Activated CD8-positive, alpha-beta T cell treated with anti-CD3 and anti-CD28 coated beads for 36 hours (primary cell): ENCODE measurements around the gene TUBB4B. TPM values are rescaled to one million over a fixed set of nuclear protein-coding genes. Genes with fewer than 3 reads are reported as not detected.

ENCODE experiments used
- ATAC-seq: fragments of 200-7000 bp; cut with Tn5 transposase; one replicate; pipeline ENCODE4 v1.10.0; 2021; ENCODE audit warnings: mild to moderate bottlenecking, moderate library complexity
- CTCF ChIA-PET: fragments of 350-600 bp; sonication (Branson Sonifier 250); formaldehyde crosslinking; loops from one replicate; lab custom pipeline; 2021; ENCODE audit warnings: antibody characterized with exemption; lab: Charles Lee
- POLR2A ChIA-PET: fragments of 350-600 bp; sonication (Branson Sonifier 250); formaldehyde crosslinking; loops from one replicate; lab custom pipeline; 2021; ENCODE audit warnings: antibody characterized with exemption; lab: Charles Lee
- DNase-seq: peaks from one replicate; pipeline ENCODE4 v3.0.0-alpha.2; 2020
- H3K27ac Mint-ChIP-seq: one replicate; pipeline ENCODE4 v1.8.0; 2021; ENCODE audit warnings: mild to moderate bottlenecking, mixed read lengths
- H3K27me3 Mint-ChIP-seq: one replicate; pipeline ENCODE4 v1.8.0; 2021; ENCODE audit warnings: mixed read lengths
- H3K36me3 Mint-ChIP-seq: one replicate; pipeline ENCODE4 v1.8.0; 2021; ENCODE audit warnings: low read depth, mixed read lengths
- H3K4me1 Mint-ChIP-seq: one replicate; pipeline ENCODE4 v1.8.0; 2021; ENCODE audit warnings: low read depth, mixed read lengths
- H3K4me3 Mint-ChIP-seq: one replicate; pipeline ENCODE4 v1.8.0; 2021; ENCODE audit warnings: mild to moderate bottlenecking, moderate library complexity, mixed read lengths
- H3K9me3 Mint-ChIP-seq: one replicate; pipeline ENCODE4 v1.8.0; 2021; ENCODE audit warnings: mixed read lengths
- CTCF ChIP-seq: fragments of 200-600 bp; IDR thresholded peaks from one replicate; pipeline ENCODE4 v1.8.0; 2022; ENCODE audit warnings: antibody characterized with exemption, mild to moderate bottlenecking
- intact Hi-C: fragments of 100-400 bp; cut with micrococcal nuclease; formaldehyde crosslinking; loops from one replicate; pipeline ENCODE4 v1.10.0; 2022
- total RNA-seq, 2 experiments: library from RNA; stranded (reverse); gene quantifications; one replicate each; pipeline ENCODE4 v1.2.3, GENCODE V29; 2021

Gene TUBB4B
- total RNA-seq, 2 experiments from 2014 or later, result 228 to 230 TPM

GRCh38 chr9:137218212-137218753, 22.8 kb upstream of the TUBB4B start:
- DNase-seq (no peak), ATAC-seq (no peak)
- Mint-ChIP-seq H3K27me3 (no peaks in the 10 kb centered on the region), H3K36me3 (no peaks in the 10 kb centered on the region), H3K27ac (no peak overlapping the region), H3K9me3 (no peaks in the 10 kb centered on the region), H3K4me3 (no peak overlapping the region), H3K4me1 (peaks cover 4% of the 10 kb centered on the region)
- TF ChIP-seq CTCF, result no peak
- POLR2A ChIA-PET, result interaction anchor here (2.8 to 7.1 kb wide), 2 partner anchors 8 to 12 kb away, joined by 9 to 44 read pairs; partner anchors contain the start of genes NDOR1 and TMEM203
- intact Hi-C loops, result no loop called here
- CTCF ChIA-PET, result interaction anchor here (0.9 kb wide), 1 partner anchor 29 kb away, joined by 3 read pairs; no protein-coding TSS in a partner anchor

- CTCF ChIA-PET, result interaction anchor here (0.9 kb wide), 1 partner anchor 29 kb away, joined by 3 read pairs; no protein-coding TSS in a partner anchor
Measured at GRCh38 chr9:137218754-137219271, 22.3 kb upstream of the TUBB4B start.

GRCh38 chr9:137219757-137220316, 21.2 kb upstream of the TUBB4B start:
- Mint-ChIP-seq H3K27me3 (no peaks in the 10 kb centered on the region), H3K4me1 (peaks cover 8% of the 10 kb centered on the region), H3K27ac (no peak overlapping the region), H3K4me3 (peak overlapping the region; percentile 17), H3K9me3 (no peaks in the 10 kb centered on the region), H3K36me3 (no peaks in the 10 kb centered on the region)
- CTCF ChIA-PET, result interaction anchor here (8.9 kb wide), 1 partner anchor 17 kb away, joined by 58 read pairs; no protein-coding TSS in a partner anchor
- ATAC-seq (no peak), DNase-seq (no peak)
- POLR2A ChIA-PET, result interaction anchor here (1.8 to 7.1 kb wide), 3 partner anchors 10 to 21 kb away, joined by 5 to 44 read pairs (median 9); partner anchors contain the start of genes NDOR1, TMEM203 and TUBB4B
- TF ChIP-seq CTCF, result no peak
- intact Hi-C loops, result no loop called here

More at GRCh38 chr9:137218754-137219271, 22.3 kb upstream of the TUBB4B start:
- H3K4me1 Mint-ChIP-seq, result peaks cover 4% of the 10 kb centered on the region
- no peaks in the 10 kb centered on the region for H3K9me3 Mint-ChIP-seq
- H3K27ac Mint-ChIP-seq, result no peak overlapping the region
- POLR2A ChIA-PET, result interaction anchor here (2.8 to 7.1 kb wide), 2 partner anchors 9 to 13 kb away, joined by 9 to 44 read pairs; partner anchors contain the start of genes NDOR1 and TMEM203
- TF ChIP-seq CTCF, result no peak
- no peak for ATAC-seq
- H3K36me3 Mint-ChIP-seq, result no peaks in the 10 kb centered on the region
- intact Hi-C loops, result no loop called here
- H3K4me3 Mint-ChIP-seq, result no peak overlapping the region
- DNase-seq, result no peak
- H3K27me3 Mint-ChIP-seq, result no peaks in the 10 kb centered on the region

GRCh38 chr9:137220317-137221094, 20.6 kb upstream of the TUBB4B start:
- DNase-seq (no peak), ATAC-seq (no peak)
- no peak for TF ChIP-seq CTCF
- no peaks in the 10 kb centered on the region for H3K27me3 Mint-ChIP-seq
- H3K36me3 Mint-ChIP-seq, result no peaks in the 10 kb centered on the region
- ChIA-PET POLR2A (interaction anchor here (1.8 to 7.1 kb wide), 3 partner anchors 10 to 20 kb away, joined by 5 to 44 read pairs (median 9); partner anchors contain the start of genes NDOR1, TMEM203 and TUBB4B), CTCF (interaction anchor here (1.4 to 8.9 kb wide), 3 partner anchors 11 to 20 kb away, joined by 3 to 58 read pairs (median 8); no protein-coding TSS in a partner anchor)
- H3K27ac Mint-ChIP-seq, result no peak overlapping the region
- no peaks in the 10 kb centered on the region for H3K9me3 Mint-ChIP-seq
- H3K4me1 Mint-ChIP-seq, result peaks cover 8% of the 10 kb centered on the region
- H3K4me3 Mint-ChIP-seq, result peak overlapping the region; percentile 34
- intact Hi-C loops, result no loop called here
